Suprapubic skin (tissue), 4 donors: Measurements from ENCODE around the gene EPAS1. TPM values are rescaled to one million over a fixed set of nuclear protein-coding genes. Genes with fewer than 3 reads are reported as not detected.

ENCODE experiments used
- DNase-seq, 2 donors: peaks; one replicate each; pipeline ENCODE4 v3.0.0-alpha.2; 2019; ENCODE audit warnings: low spot score in 2 of 2
- H3K27ac ChIP-seq: fragments of 200-600 bp; sonication (generic); one replicate; pipeline ENCODE4 v1.5.1; 2019
- H3K27me3 ChIP-seq: fragments of 200-600 bp; sonication (generic); one replicate; pipeline ENCODE4 v1.5.1; 2019
- H3K36me3 ChIP-seq: fragments of 200-600 bp; sonication (generic); one replicate; pipeline ENCODE4 v1.5.1; 2019
- H3K4me1 ChIP-seq: fragments of 200-600 bp; sonication (generic); one replicate; pipeline ENCODE4 v1.5.1; 2019
- H3K4me3 ChIP-seq: fragments of 200-600 bp; sonication (generic); one replicate; pipeline ENCODE4 v1.5.1; 2019; ENCODE audit warnings: mild to moderate bottlenecking
- H3K9me3 ChIP-seq: fragments of 200-600 bp; sonication (generic); one replicate; pipeline ENCODE4 v1.5.1; 2019
- CTCF ChIP-seq, 2 donors: fragments of 200-600 bp in 1 of 2; fragments of 450-650 bp in 1 of 2; sonication (generic) in 1 of 2; IDR thresholded peaks; one replicate each; pipeline ENCODE4 v1.5.1; 2016 to 2019; ENCODE audit warnings: antibody characterized with exemption in 2 of 2, mild to moderate bottlenecking in 1 of 2, moderate library complexity in 1 of 2
- EP300 ChIP-seq: sonication (generic); formaldehyde crosslinking; IDR thresholded peaks from one replicate; pipeline ENCODE4 v1.6.1; 2017; ENCODE audit warnings: antibody characterized with exemption
- POLR2A ChIP-seq, 2 donors: fragments of 450-650 bp; IDR thresholded peaks; one replicate each; pipeline ENCODE4 v1.6.1; 2017; ENCODE audit warnings: antibody characterized with exemption in 2 of 2, mild to moderate bottlenecking in 2 of 2, moderate library complexity in 2 of 2
- POLR2AphosphoS5 ChIP-seq, 3 donors: sonication (generic); formaldehyde crosslinking; IDR thresholded peaks; one replicate each; pipeline ENCODE4 v1.6.1; 2017; ENCODE audit warnings: antibody characterized with exemption in 3 of 3
- WGBS: methylation state at CpG from one replicate; pipeline ENCODE4 v1.1.5; 2018; 5-methylcytosine and 5-hydroxymethylcytosine counted together
- total RNA-seq, 4 donors: library from RNA; depleted of rRNA; stranded (reverse); fragments of >200 nt; gene quantifications; one replicate each; pipeline ENCODE4 v1.1.0, GENCODE V29; 2016

The EPAS1 gene
- total RNA-seq, 4 donors from 2014 or later, result 110 to 271 (median 142) TPM

GRCh38 chr2:46435353-46435752 lies 138.1 kb downstream of the EPAS1 start:
- H3K27me3 ChIP-seq, result no peaks in the 10 kb centered on the region
- H3K4me3 ChIP-seq, result no peak overlapping the region
- no peak overlapping the region for H3K27ac ChIP-seq
- TF ChIP-seq POLR2A (IDR thresholded peaks at IDR 0.05) (no peak), CTCF (IDR thresholded peaks at IDR 0.05) (no peak), POLR2AphosphoS5 (IDR thresholded peaks at IDR 0.05) (no peak), EP300 (no peak)
- no peaks in the 10 kb centered on the region for H3K9me3 ChIP-seq
- H3K36me3 ChIP-seq, result no peaks in the 10 kb centered on the region
- peaks cover 6% of the 10 kb centered on the region for H3K4me1 ChIP-seq
- no peak for DNase-seq

- Histone ChIP-seq H3K27me3 (no peaks in the 10 kb centered on the region), H3K36me3 (no peaks in the 10 kb centered on the region), H3K4me3 (no peak overlapping the region), H3K9me3 (no peaks in the 10 kb centered on the region), H3K4me1 (peaks cover 6% of the 10 kb centered on the region), H3K27ac (no peak overlapping the region)
- no peak for DNase-seq
- 50% methylated on average over 4 of the region's 4 CpGs for WGBS
- TF ChIP-seq POLR2A (IDR thresholded peaks at IDR 0.05), result no peak
- no peak for TF ChIP-seq CTCF (IDR thresholded peaks at IDR 0.05)
- no peak for TF ChIP-seq POLR2AphosphoS5 (IDR thresholded peaks at IDR 0.05)
- no peak for TF ChIP-seq EP300
Measured at GRCh38 chr2:46435796-46436360, 138.7 kb downstream of the EPAS1 start.

Other genes starting within 250 kb of the EPAS1 start
- not detected for gene TMEM247, start 182.2 kb downstream of the EPAS1 start, total RNA-seq
- gene RHOQ, start 245.1 kb downstream of the EPAS1 start, total RNA-seq, result 10 to 100 TPM; 31.8 to 55.0 (median 37.0) TPM
- 10 to 100 TPM in 2 of 4 donors, 1 to 10 TPM in 2; 5.6 to 11.7 (median 8.4) TPM for gene ATP6V1E2, start 245.2 kb downstream of the EPAS1 start, total RNA-seq